Measurements from ENCODE around the gene GRIK2. TPM values are rescaled to one million over a fixed set of nuclear protein-coding genes. Genes with fewer than 3 reads are reported as not detected.

Gene GRIK2
- total RNA-seq, 1 experiment from 2014 or later = 0.55 TPM

- POLR2A ChIA-PET (ENCODE audit: unreplicated experiment) = no interaction called here
- CTCF ChIA-PET = no interaction called here
- Histone ChIP-seq H3F3A (ENCODE audit: low read length, unreplicated experiment) (no peaks in the 10 kb centered on the region), H3K79me2 (ENCODE audit: low read length) (no peaks in the 10 kb centered on the region), H4K20me1 (ENCODE audit: low read length) (no peaks in the 10 kb centered on the region), H3K9ac (ENCODE audit: low read length) (no peak overlapping the region), H3K9me2 (replicated peaks; ENCODE audit: low read length) (no peaks in the 10 kb centered on the region), H3K9me3 (ENCODE audit: low read length) (no peaks in the 10 kb centered on the region), H2AFZ (ENCODE audit: low read length) (no peak overlapping the region), H3K4me3 (ENCODE audit: low read length) (no peak overlapping the region), H3K27me3 (ENCODE audit: low read length) (no peaks in the 10 kb centered on the region), H3K27ac (ENCODE audit: low read length) (no peak overlapping the region), H3K4me2 (ENCODE audit: low read length) (no peak overlapping the region), H3K36me3 (ENCODE audit: low read depth, low read length) (no peaks in the 10 kb centered on the region), H3K4me1 (ENCODE audit: insufficient read depth, low read length) (no peaks in the 10 kb centered on the region)
- DNase-seq (no peak), ATAC-seq (no peak)
- TF ChIP-seq CTCF (conservative IDR thresholded peaks at IDR 0.05; ENCODE audit: low read depth, low read length) (no peak), EZH2 (IDR thresholded peaks at IDR 0.05; ENCODE audit: low read length, unreplicated experiment) (no peak), EZH2phosphoT487 (IDR thresholded peaks at IDR 0.05; ENCODE audit: borderline replicate concordance, low read length) (no peak)
- intact Hi-C loops (cut with micrococcal nuclease) = no loop called here
- no TSS peak for BruUV-seq (replicated peaks)
Measured at GRCh38 chr6:101876431-101876830, 482.9 kb downstream of the GRIK2 start.

GRCh38 chr6:101878554-101879276 lies 485.2 kb downstream of the GRIK2 start:
- H3K4me3 ChIP-seq (ENCODE audit: low read length) = no peak overlapping the region
- H3K4me1 ChIP-seq (ENCODE audit: insufficient read depth, low read length) = no peaks in the 10 kb centered on the region
- ChIA-PET CTCF (no interaction called here), POLR2A (ENCODE audit: unreplicated experiment) (no interaction called here)
- no peak overlapping the region for H3K27ac ChIP-seq (ENCODE audit: low read length)
- no peaks in the 10 kb centered on the region for H3K79me2 ChIP-seq (ENCODE audit: low read length)
- no peak for DNase-seq
- H3K36me3 ChIP-seq (ENCODE audit: low read depth, low read length) = no peaks in the 10 kb centered on the region
- no peaks in the 10 kb centered on the region for H4K20me1 ChIP-seq (ENCODE audit: low read length)
- H2AFZ ChIP-seq (ENCODE audit: low read length) = no peak overlapping the region
- no peak for ATAC-seq
- intact Hi-C loops (cut with micrococcal nuclease) = no loop called here
- H3K27me3 ChIP-seq (ENCODE audit: low read length) = no peaks in the 10 kb centered on the region
- H3K9me3 ChIP-seq (ENCODE audit: low read length) = no peaks in the 10 kb centered on the region
- no peak overlapping the region for H3K4me2 ChIP-seq (ENCODE audit: low read length)
- no TSS peak for BruUV-seq (replicated peaks)
- no peak for TF ChIP-seq EZH2 (IDR thresholded peaks at IDR 0.05; ENCODE audit: low read length, unreplicated experiment)
- no peak for TF ChIP-seq EZH2phosphoT487 (IDR thresholded peaks at IDR 0.05; ENCODE audit: borderline replicate concordance, low read length)
- no peak for TF ChIP-seq CTCF (conservative IDR thresholded peaks at IDR 0.05; ENCODE audit: low read depth, low read length)
- H3F3A ChIP-seq (ENCODE audit: low read length, unreplicated experiment) = no peaks in the 10 kb centered on the region
- no peaks in the 10 kb centered on the region for H3K9me2 ChIP-seq (replicated peaks; ENCODE audit: low read length)
- no peak overlapping the region for H3K9ac ChIP-seq (ENCODE audit: low read length)

- Histone ChIP-seq H3K4me3 (ENCODE audit: low read length) (no peak overlapping the region), H3K27ac (ENCODE audit: low read length) (no peak overlapping the region), H3K9me3 (ENCODE audit: low read length) (no peaks in the 10 kb centered on the region), H3K27me3 (ENCODE audit: low read length) (no peaks in the 10 kb centered on the region), H3K9ac (ENCODE audit: low read length) (no peak overlapping the region), H2AFZ (ENCODE audit: low read length) (no peak overlapping the region), H3K4me2 (ENCODE audit: low read length) (no peak overlapping the region), H3K36me3 (ENCODE audit: low read depth, low read length) (no peaks in the 10 kb centered on the region), H3F3A (ENCODE audit: low read length, unreplicated experiment) (no peaks in the 10 kb centered on the region), H3K9me2 (replicated peaks; ENCODE audit: low read length) (no peaks in the 10 kb centered on the region), H3K4me1 (ENCODE audit: insufficient read depth, low read length) (no peaks in the 10 kb centered on the region), H4K20me1 (ENCODE audit: low read length) (no peaks in the 10 kb centered on the region), H3K79me2 (ENCODE audit: low read length) (no peaks in the 10 kb centered on the region)
- POLR2A ChIA-PET (ENCODE audit: unreplicated experiment) = no interaction called here
- BruUV-seq (replicated peaks) = no TSS peak
- CTCF ChIA-PET = no interaction called here
- intact Hi-C loops (cut with micrococcal nuclease) = no loop called here
- TF ChIP-seq CTCF (conservative IDR thresholded peaks at IDR 0.05; ENCODE audit: low read depth, low read length) = no peak
- no peak for TF ChIP-seq EZH2phosphoT487 (IDR thresholded peaks at IDR 0.05; ENCODE audit: borderline replicate concordance, low read length)
- TF ChIP-seq EZH2 (IDR thresholded peaks at IDR 0.05; ENCODE audit: low read length, unreplicated experiment) = no peak
- DNase-seq (no peak), ATAC-seq (no peak)
Measured at GRCh38 chr6:101879782-101880181, 486.3 kb downstream of the GRIK2 start.
